ENCODE results near the gene DPP10. TPM values are rescaled to one million over a fixed set of nuclear protein-coding genes. Genes with fewer than 3 reads are reported as not detected.

The DPP10 gene
- total RNA-seq, 1 donor from 2014 or later, result 1.1 TPM

- Histone ChIP-seq H3K27ac (ENCODE audit: low read depth, low read length) (no peak overlapping the region), H3K9me3 (ENCODE audit: insufficient read depth, low read depth, low read length) (no peaks in the 10 kb centered on the region), H2AFZ (ENCODE audit: low read depth, low read length) (no peak overlapping the region), H3K27me3 (ENCODE audit: insufficient read depth, low read length) (no peaks in the 10 kb centered on the region), H4K20me1 (ENCODE audit: insufficient read depth, low read length) (no peaks in the 10 kb centered on the region), H3K4me2 (ENCODE audit: low read length) (no peak overlapping the region), H3K79me2 (ENCODE audit: insufficient read depth, low read length) (no peaks in the 10 kb centered on the region), H3K4me1 (ENCODE audit: insufficient read depth, low read length) (no peaks in the 10 kb centered on the region), H3K9ac (ENCODE audit: low read length) (no peak overlapping the region), H3K4me3 (ENCODE audit: insufficient read depth, low read depth, low read length) (no peak overlapping the region), H3K36me3 (ENCODE audit: insufficient read depth, low read length) (no peaks in the 10 kb centered on the region)
- DNase-seq (ENCODE audit: low read depth) (no peak), FAIRE-seq (no peak)
- Mint-ChIP-seq H3K4me1 (ENCODE audit: low read depth, unreplicated experiment) (peaks cover 7% of the 10 kb centered on the region), H3K4me3 (ENCODE audit: unreplicated experiment) (no peak overlapping the region), H3K36me3 (ENCODE audit: low read depth, unreplicated experiment) (no peaks in the 10 kb centered on the region), H3K9me3 (ENCODE audit: unreplicated experiment) (no peaks in the 10 kb centered on the region), H3K27me3 (ENCODE audit: low read depth, unreplicated experiment) (no peaks in the 10 kb centered on the region), H3K27ac (ENCODE audit: unreplicated experiment) (no peak overlapping the region)
- TF ChIP-seq CTCF (IDR thresholded peaks at IDR 0.05; ENCODE audit: insufficient read depth, low read depth, low read length) (no peak), EZH2 (IDR thresholded peaks at IDR 0.05; ENCODE audit: insufficient read depth, low read length) (no peak)
Observed at GRCh38 chr2:115572746-115573145, 1130.3 kb downstream of the DPP10 start.

- Histone ChIP-seq H2AFZ (ENCODE audit: low read depth, low read length) (no peak overlapping the region), H3K9me3 (ENCODE audit: insufficient read depth, low read depth, low read length) (no peaks in the 10 kb centered on the region), H3K27me3 (ENCODE audit: insufficient read depth, low read length) (no peaks in the 10 kb centered on the region), H3K4me2 (ENCODE audit: low read length) (no peak overlapping the region), H4K20me1 (ENCODE audit: insufficient read depth, low read length) (no peaks in the 10 kb centered on the region), H3K4me3 (ENCODE audit: insufficient read depth, low read depth, low read length) (no peak overlapping the region), H3K4me1 (ENCODE audit: insufficient read depth, low read length) (no peaks in the 10 kb centered on the region), H3K9ac (ENCODE audit: low read length) (no peak overlapping the region), H3K36me3 (ENCODE audit: insufficient read depth, low read length) (no peaks in the 10 kb centered on the region), H3K27ac (ENCODE audit: low read depth, low read length) (no peak overlapping the region), H3K79me2 (ENCODE audit: insufficient read depth, low read length) (no peaks in the 10 kb centered on the region)
- no peak overlapping the region for H3K27ac Mint-ChIP-seq (ENCODE audit: unreplicated experiment)
- no peaks in the 10 kb centered on the region for H3K36me3 Mint-ChIP-seq (ENCODE audit: low read depth, unreplicated experiment)
- H3K4me1 Mint-ChIP-seq (ENCODE audit: low read depth, unreplicated experiment), result peaks cover 7% of the 10 kb centered on the region
- no peak for DNase-seq (ENCODE audit: low read depth)
- no peaks in the 10 kb centered on the region for H3K27me3 Mint-ChIP-seq (ENCODE audit: low read depth, unreplicated experiment)
- TF ChIP-seq EZH2 (IDR thresholded peaks at IDR 0.05; ENCODE audit: insufficient read depth, low read length) (no peak), CTCF (IDR thresholded peaks at IDR 0.05; ENCODE audit: insufficient read depth, low read depth, low read length) (no peak)
- FAIRE-seq, result no peak
- H3K4me3 Mint-ChIP-seq (ENCODE audit: unreplicated experiment), result no peak overlapping the region
- no peaks in the 10 kb centered on the region for H3K9me3 Mint-ChIP-seq (ENCODE audit: unreplicated experiment)
Observed at GRCh38 chr2:115573756-115574155, 1131.3 kb downstream of the DPP10 start.

- H3K36me3 Mint-ChIP-seq (ENCODE audit: low read depth, unreplicated experiment), result no peaks in the 10 kb centered on the region
- no peaks in the 10 kb centered on the region for H3K36me3 ChIP-seq (ENCODE audit: insufficient read depth, low read length)
- no peak overlapping the region for H3K27ac Mint-ChIP-seq (ENCODE audit: unreplicated experiment)
- FAIRE-seq (no peak), DNase-seq (ENCODE audit: low read depth) (no peak)
- H3K4me2 ChIP-seq (ENCODE audit: low read length), result no peak overlapping the region
- TF ChIP-seq EZH2 (IDR thresholded peaks at IDR 0.05; ENCODE audit: insufficient read depth, low read length) (no peak), CTCF (IDR thresholded peaks at IDR 0.05; ENCODE audit: insufficient read depth, low read depth, low read length) (no peak)
- H4K20me1 ChIP-seq (ENCODE audit: insufficient read depth, low read length), result no peaks in the 10 kb centered on the region
- no peaks in the 10 kb centered on the region for H3K9me3 Mint-ChIP-seq (ENCODE audit: unreplicated experiment)
- no peak overlapping the region for H3K9ac ChIP-seq (ENCODE audit: low read length)
- H3K27ac ChIP-seq (ENCODE audit: low read depth, low read length), result no peak overlapping the region
- H3K9me3 ChIP-seq (ENCODE audit: insufficient read depth, low read depth, low read length), result no peaks in the 10 kb centered on the region
- H3K4me3 Mint-ChIP-seq (ENCODE audit: unreplicated experiment), result no peak overlapping the region
- H2AFZ ChIP-seq (ENCODE audit: low read depth, low read length), result no peak overlapping the region
- H3K4me1 Mint-ChIP-seq (ENCODE audit: low read depth, unreplicated experiment), result peaks cover 7% of the 10 kb centered on the region
- H3K27me3 ChIP-seq (ENCODE audit: insufficient read depth, low read length), result no peaks in the 10 kb centered on the region
- no peak overlapping the region for H3K4me3 ChIP-seq (ENCODE audit: insufficient read depth, low read depth, low read length)
- H3K4me1 ChIP-seq (ENCODE audit: insufficient read depth, low read length), result no peaks in the 10 kb centered on the region
- no peaks in the 10 kb centered on the region for H3K27me3 Mint-ChIP-seq (ENCODE audit: low read depth, unreplicated experiment)
- H3K79me2 ChIP-seq (ENCODE audit: insufficient read depth, low read length), result no peaks in the 10 kb centered on the region
Observed at GRCh38 chr2:115574667-115575066, 1132.2 kb downstream of the DPP10 start.
